Measurements from ENCODE around the gene SHPK.
"Not testable (repeated sequence)": the region's sequence is repeated elsewhere in the genome, so short reads cannot be mapped to it uniquely, and the experiment has no call there.

SHPK gene

GRCh38 chr17:3585826-3586225 is 50.2 kb downstream of the SHPK start:
- no peak for DNase-seq (ENCODE audit: low spot score)

DNA sequence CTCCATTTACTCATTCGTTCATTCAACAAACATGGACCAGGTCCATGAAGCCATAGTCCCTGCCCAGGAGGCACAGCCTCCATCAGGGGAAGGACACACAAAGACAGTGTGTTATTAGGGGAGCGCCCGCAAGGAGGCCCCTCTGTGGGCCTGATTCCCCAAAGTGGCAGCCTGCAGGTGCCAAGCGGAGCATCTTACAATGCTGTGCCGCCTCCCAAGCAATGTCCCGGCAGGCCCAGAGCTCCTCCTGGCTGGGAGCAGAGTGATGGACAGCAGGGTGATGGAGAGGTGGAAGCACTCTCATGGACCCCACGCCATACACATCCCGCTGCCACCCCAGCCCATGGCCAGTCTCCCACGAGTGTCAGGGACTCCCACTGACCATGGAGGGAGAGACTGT is 52.6 kb downstream of the SHPK start:
- no peak for DNase-seq (ENCODE audit: low spot score)

GRCh38 chr17:3582915-3583314 is 53.1 kb downstream of the SHPK start:
- no peak for DNase-seq (ENCODE audit: low spot score)

DNA sequence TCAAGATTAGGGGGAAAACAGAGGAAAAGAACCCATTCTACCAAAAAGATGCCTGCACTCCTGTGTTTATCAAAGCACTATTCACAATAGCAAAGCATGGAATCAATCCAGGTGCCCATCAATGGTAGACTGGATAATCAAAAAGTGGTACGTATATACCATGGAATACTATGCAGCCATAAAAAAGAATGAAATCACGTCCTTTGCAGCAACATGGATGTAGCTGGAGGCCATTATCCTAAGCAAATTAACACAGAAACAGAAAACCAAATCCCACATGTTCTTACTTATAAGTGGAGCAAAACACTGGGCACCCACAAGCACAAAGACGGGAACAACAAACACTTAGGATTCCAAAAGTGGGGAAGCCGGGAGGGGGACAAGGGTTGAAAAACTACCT is 57.4 kb downstream of the SHPK start:
- not testable (repeated sequence) for DNase-seq (ENCODE audit: low spot score)

DNA sequence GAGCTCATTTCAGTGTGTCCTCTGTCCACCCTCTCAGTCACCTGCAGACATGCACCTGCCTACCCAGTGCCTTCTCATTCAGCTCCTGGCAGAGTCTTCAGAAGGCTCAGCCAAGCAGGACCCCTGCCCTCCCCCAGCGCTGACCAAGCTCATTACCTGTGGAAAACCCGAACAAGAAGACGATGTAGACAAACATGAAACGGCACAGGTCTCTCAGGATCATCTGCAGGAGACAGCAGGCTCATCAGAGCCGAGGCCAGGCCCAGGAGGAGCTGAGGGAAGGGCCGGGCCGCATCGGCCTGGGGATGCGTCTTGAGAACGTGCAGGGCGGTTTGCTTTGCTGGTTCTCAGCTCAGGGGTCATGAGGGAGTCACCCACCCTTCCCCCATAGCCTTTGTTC is 59.1 kb downstream of the SHPK start:
- no peak for DNase-seq (ENCODE audit: low spot score)

GRCh38 chr17:3575511-3575910 is 60.5 kb downstream of the SHPK start:
- DNase-seq (ENCODE audit: low spot score) = peak; percentile 49

- no peak for DNase-seq (ENCODE audit: low spot score)
These were observed 61.8 kb downstream of the SHPK start for GRCh38 chr17:3574231-3574630.

DNA sequence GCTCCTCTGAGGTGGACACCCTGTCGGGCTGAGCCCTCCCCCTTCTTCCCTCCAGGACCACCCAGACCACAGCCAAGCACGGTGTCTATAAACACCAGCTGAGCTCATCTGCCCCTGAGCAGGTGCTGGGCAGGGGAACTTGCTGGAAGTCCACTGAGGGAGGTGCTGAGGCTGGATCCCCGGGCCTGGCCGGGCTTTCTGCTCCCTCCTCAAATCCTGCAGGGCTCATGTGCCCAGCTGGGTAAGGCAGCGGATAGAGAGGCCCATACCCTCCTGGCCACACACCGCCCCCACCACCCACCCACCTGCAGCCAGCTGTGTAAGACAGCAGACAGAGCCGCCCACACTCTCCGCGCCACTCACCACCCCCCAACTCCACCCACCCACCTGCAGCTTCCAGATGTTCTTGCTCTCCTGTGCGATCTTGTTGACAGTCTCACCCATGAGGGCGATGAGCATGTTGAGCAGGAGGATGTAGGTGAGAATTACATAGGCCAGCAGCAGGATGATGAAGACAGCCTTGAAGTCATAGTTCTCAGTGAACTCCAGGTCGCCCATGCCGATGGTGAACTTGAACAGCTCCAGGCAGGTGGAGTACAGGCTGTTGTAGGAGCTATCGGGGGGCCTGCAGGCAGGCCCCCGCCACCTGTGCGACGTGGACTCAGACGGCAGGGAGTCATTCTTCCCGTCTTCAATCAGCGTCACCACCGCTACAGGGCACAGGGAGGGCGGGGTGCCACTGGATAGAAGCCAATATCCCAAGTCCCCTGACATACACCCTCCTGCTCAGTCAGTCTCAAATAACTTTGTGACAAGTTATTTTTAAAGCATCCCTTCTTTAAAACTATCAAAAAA is 62.6 kb downstream of the SHPK start:
- DNase-seq (ENCODE audit: low spot score) = no peak

- DNase-seq (ENCODE audit: low spot score) = no peak
These were observed 63.8 kb downstream of the SHPK start for GRCh38 chr17:3572231-3572630.

DNA sequence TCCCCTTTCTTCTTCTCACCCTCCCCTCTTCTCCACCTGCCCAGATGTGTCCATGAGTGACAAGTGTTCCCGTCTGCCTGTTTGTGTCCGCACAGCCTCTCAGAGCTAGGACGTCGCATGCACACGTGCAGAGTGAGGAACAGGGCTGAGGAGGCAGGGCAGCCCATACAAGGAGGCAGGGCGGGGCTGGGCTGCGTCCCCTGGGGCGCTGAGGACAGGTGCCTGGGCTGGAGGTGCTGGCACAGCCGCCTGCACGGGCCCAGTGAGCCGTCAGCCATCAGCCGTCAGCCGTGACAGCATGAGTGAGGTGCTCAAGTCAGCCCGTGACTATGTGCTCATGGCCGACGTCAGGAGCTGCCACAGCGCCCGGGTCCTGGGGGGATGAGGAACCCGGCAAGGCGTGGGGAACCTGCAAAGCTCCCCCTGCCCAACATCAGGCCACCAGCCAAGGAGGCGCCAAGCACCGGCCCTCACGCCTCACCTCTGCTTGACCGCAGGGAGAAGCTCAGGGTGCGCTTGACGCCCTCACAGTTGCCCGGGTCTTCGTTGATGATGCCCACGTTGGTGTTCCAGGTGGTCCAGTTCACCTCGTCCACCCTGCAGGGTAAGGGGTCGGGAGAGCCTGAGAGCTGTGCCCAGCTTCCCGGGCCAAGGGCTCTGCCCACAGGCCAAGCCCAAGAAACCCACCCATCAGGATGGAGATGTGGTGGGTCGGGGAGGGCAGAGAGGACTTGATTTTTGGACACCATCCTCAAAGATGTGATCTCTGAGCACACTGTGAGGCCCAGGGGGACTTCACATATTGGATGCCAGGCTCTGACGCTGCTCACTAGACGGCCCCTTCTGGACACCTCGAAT is 64.8 kb downstream of the SHPK start:
- DNase-seq (ENCODE audit: low spot score) = no peak

DNA sequence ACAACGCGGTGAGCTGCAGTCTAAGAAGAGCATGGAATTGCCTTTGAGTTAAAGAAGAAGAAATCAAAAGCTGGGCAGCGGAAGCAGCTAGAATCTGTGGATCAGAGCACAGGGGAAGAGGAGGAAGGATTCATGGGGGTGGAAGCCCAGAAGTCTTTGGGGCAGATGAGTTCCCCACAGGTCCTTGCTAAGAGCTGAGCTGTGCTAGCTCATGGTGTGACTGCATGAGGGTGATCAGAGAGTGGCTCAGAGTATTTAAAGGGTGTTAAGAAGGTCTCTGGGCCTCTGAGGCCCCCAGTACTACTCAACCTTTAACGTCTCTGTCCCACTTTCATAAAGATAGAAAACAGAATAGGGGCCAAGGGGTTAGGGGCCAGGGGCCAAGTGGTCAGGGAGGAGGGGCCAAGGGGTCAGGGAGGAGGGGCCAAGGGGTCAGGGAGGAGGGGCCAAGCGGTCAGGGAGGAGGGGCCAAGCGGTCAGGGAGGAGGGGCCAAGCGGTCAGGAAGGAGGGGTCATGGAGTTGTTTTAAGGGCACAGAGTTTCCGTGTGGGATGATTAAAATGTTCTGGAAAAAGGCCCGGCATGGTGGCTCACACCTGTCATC is 66.4 kb downstream of the SHPK start:
- no peak for DNase-seq (ENCODE audit: low spot score)

- DNase-seq (ENCODE audit: low spot score) = no peak
These were observed 69.5 kb downstream of the SHPK start for GRCh38 chr17:3566551-3566950.

GRCh38 chr17:3565143-3565542 is 70.9 kb downstream of the SHPK start:
- no peak for DNase-seq (ENCODE audit: low spot score)

DNA sequence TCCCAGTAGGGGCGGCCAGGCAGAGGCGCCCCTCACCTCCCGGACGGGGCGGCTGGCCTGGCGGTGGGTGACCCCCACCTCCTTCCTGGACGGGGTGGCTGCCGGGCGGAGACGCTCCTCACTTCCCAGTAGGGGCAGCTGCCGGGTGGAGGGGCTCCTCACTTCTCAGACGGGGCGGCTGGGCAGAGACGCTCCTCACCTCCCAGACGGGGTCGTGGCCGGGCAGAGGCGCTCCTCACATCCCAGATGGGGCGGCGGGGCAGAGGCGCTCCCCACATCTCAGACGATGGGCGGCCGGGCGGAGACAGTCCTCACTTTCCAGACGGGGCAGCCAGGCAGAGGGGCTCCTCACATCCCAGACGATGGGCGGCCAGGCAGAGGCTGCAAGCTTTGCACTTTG is 71.8 kb downstream of the SHPK start:
- DNase-seq (ENCODE audit: low spot score) = not testable (repeated sequence)

DNA sequence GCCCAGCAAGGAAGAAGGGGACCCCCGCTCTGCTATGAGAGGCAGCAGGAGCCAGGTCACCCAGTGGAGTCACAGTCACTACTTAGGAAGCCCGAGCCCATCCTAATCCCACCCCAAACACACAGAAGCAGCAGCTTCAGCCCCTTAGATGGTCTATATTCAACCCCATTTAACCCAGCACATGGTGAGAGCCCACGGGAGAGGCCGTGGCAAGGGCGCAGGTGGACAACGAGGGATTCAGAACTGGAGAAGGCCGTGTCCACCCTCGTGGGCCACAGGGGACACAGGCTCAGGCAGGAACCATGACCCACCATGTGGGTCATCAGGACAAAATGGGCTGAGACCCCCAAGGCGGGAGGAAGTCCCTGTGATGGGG is 76.8 kb downstream of the SHPK start:
- no peak for DNase-seq (ENCODE audit: low spot score)

DNA sequence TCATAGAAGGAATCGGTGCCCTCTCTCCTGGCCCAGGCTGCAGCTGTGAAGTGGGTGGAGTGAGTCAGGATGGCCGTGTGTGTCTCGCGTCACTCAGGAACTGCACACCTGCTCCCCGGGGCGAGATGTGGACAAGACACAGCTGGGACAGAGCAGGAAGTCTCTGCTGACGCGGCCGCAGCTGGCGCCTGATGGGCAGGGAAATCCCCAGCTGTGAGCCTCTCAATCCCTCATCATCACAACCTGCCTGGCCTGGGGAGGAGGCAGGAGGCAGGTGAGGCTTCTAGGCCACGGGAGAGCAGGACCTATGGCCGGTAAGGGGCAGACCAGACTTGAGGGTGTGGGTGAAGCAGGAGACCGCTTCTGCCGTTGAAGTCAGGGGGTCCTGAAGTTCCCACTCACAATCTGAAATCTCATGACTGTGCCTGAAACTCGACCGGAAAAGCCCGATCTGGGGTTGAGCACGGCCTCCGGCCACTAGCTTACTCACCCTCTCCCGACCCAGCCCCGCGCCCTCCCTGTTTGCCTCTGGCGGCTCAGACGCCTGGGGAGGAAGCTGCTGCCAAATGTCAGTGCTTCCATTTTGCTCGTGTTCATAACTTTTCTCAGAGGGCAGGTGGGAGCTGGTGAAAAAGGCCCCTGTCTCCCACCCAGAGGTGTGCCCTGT is 77.3 kb downstream of the SHPK start:
- no peak for DNase-seq (ENCODE audit: low spot score)
